GM15510 (cell line): ENCODE measurements around the gene TFAP2A.

Source experiments
- POLR2A ChIP-seq: IDR thresholded peaks from 3 replicates; pipeline ENCODE4 v1.6.1; 2011; ENCODE audit warnings: borderline replicate concordance; ENCODE audit not compliant: insufficient read length; ENCODE audit errors: extremely low read depth

Gene TFAP2A

GRCh38 chr6:10410207-10411050 is 4.4 kb downstream of the TFAP2A start:
- no peak for TF ChIP-seq POLR2A

GRCh38 chr6:10409731-10410206 is 5.1 kb downstream of the TFAP2A start:
- no peak for TF ChIP-seq POLR2A

GRCh38 chr6:10409233-10409721 is 5.6 kb downstream of the TFAP2A start:
- TF ChIP-seq POLR2A = no peak

GRCh38 chr6:10408457-10408856 is 6.4 kb downstream of the TFAP2A start:
- no peak for TF ChIP-seq POLR2A

- no peak for TF ChIP-seq POLR2A
Measured at GRCh38 chr6:10407674-10408054, 7.2 kb downstream of the TFAP2A start.

GRCh38 chr6:10407018-10407673 is 7.7 kb downstream of the TFAP2A start:
- no peak for TF ChIP-seq POLR2A

- TF ChIP-seq POLR2A = no peak
Measured at GRCh38 chr6:10406556-10406955, 8.3 kb downstream of the TFAP2A start.

GRCh38 chr6:10405513-10405900 is 9.4 kb downstream of the TFAP2A start:
- no peak for TF ChIP-seq POLR2A

- no peak for TF ChIP-seq POLR2A
Measured at GRCh38 chr6:10404799-10405512, 9.9 kb downstream of the TFAP2A start.

GRCh38 chr6:10404107-10404798 is 10.6 kb downstream of the TFAP2A start:
- peak; percentile 71 for TF ChIP-seq POLR2A

- no peak for TF ChIP-seq POLR2A
Measured at GRCh38 chr6:10403385-10404106, 11.3 kb downstream of the TFAP2A start.

- no peak for TF ChIP-seq POLR2A
Measured at GRCh38 chr6:10402648-10403311, 12.1 kb downstream of the TFAP2A start.

- TF ChIP-seq POLR2A = no peak
Measured at GRCh38 chr6:10401632-10402223, 13.1 kb downstream of the TFAP2A start.
